H9 (cell line): ENCODE measurements around the gene OR11H6. TPM values are rescaled to one million over a fixed set of nuclear protein-coding genes. Genes with fewer than 3 reads are reported as not detected.

Source experiments
- DNase-seq: peaks from one replicate; pipeline ENCODE4 v3.0.0-alpha.2; 2017
- H2AFZ ChIP-seq: one replicate; pipeline ENCODE4 v1.6.1; 2013; ENCODE audit warnings: mild to moderate bottlenecking, low read length, control low read depth, moderate library complexity
- H2AK5ac ChIP-seq: 2 replicates; pipeline ENCODE4 v1.6.1; 2013; ENCODE audit warnings: low read length, control low read depth, mixed read lengths; ENCODE audit not compliant: insufficient read length
- H2BK120ac ChIP-seq: one replicate; pipeline ENCODE4 v1.6.1; 2013; ENCODE audit warnings: low read depth, mild to moderate bottlenecking, low read length, control low read depth, inconsistent platforms; ENCODE audit not compliant: poor library complexity, severe bottlenecking
- H2BK12ac ChIP-seq: 2 replicates; pipeline ENCODE4 v1.6.1; 2013; ENCODE audit warnings: low read length, control low read depth, mixed read lengths, low read depth; ENCODE audit not compliant: insufficient read length
- H2BK15ac ChIP-seq: 2 replicates; pipeline ENCODE4 v1.6.1; 2013; ENCODE audit warnings: low read depth, low read length, control low read depth
- H2BK20ac ChIP-seq: one replicate; pipeline ENCODE4 v1.6.1; 2013; ENCODE audit warnings: low read depth, mild to moderate bottlenecking, low read length, control low read depth, inconsistent platforms; ENCODE audit not compliant: poor library complexity, severe bottlenecking
- H2BK5ac ChIP-seq: 2 replicates; pipeline ENCODE4 v1.6.1; 2013; ENCODE audit warnings: low read length, control low read depth, mixed read lengths; ENCODE audit not compliant: insufficient read length
- H3K14ac ChIP-seq: 2 replicates; pipeline ENCODE4 v1.6.1; 2013; ENCODE audit warnings: low read length, control low read depth; ENCODE audit not compliant: insufficient read depth
- H3K18ac ChIP-seq: 2 replicates; pipeline ENCODE4 v1.6.1; 2013; ENCODE audit warnings: low read depth, mild to moderate bottlenecking, mixed read lengths, low read length, control low read depth; ENCODE audit not compliant: insufficient read length
- H3K23ac ChIP-seq: 2 replicates; pipeline ENCODE4 v1.6.1; 2013; ENCODE audit warnings: low read length, control low read depth, mixed read lengths, low read depth; ENCODE audit not compliant: insufficient read length
- H3K23me2 ChIP-seq: 2 replicates; pipeline ENCODE4 v1.6.1; 2013; ENCODE audit warnings: low read depth, mild to moderate bottlenecking, mixed read lengths, low read length, control low read depth; ENCODE audit not compliant: insufficient read length, poor library complexity, severe bottlenecking
- H3K27ac ChIP-seq: 2 replicates; pipeline ENCODE4 v1.5.1; 2013; ENCODE audit warnings: low read length, control low read depth, mixed read lengths, low read depth; ENCODE audit not compliant: insufficient read length
- H3K27me3 ChIP-seq: 2 replicates; pipeline ENCODE4 v1.6.1; 2013; ENCODE audit warnings: low read length, control low read depth, inconsistent platforms; ENCODE audit not compliant: insufficient read depth
- H3K4ac ChIP-seq: 2 replicates; pipeline ENCODE4 v1.6.1; 2013; ENCODE audit warnings: low read depth, mild to moderate bottlenecking, control low read depth, inconsistent platforms, low read length, moderate library complexity
- H3K4me1 ChIP-seq: 2 replicates; pipeline ENCODE4 v1.6.1; 2013; ENCODE audit warnings: low read length, control low read depth, inconsistent platforms; ENCODE audit not compliant: insufficient read depth
- H3K4me2 ChIP-seq: 2 replicates; pipeline ENCODE4 v1.6.1; 2013; ENCODE audit warnings: low read length, control low read depth, mixed read lengths; ENCODE audit not compliant: insufficient read length, insufficient read depth
- H3K56ac ChIP-seq: 2 replicates; pipeline ENCODE4 v1.6.1; 2013; ENCODE audit warnings: low read depth, mild to moderate bottlenecking, mixed read lengths, low read length, control low read depth; ENCODE audit not compliant: insufficient read length
- H3K79me1 ChIP-seq: 2 replicates; pipeline ENCODE4 v1.6.1; 2013; ENCODE audit warnings: low read depth, mild to moderate bottlenecking, moderate library complexity, low read length, control low read depth, inconsistent platforms; ENCODE audit not compliant: insufficient read depth, poor library complexity, severe bottlenecking
- H3K79me2 ChIP-seq: 2 replicates; pipeline ENCODE4 v1.6.1; 2013; ENCODE audit warnings: low read length, control low read depth, inconsistent platforms; ENCODE audit not compliant: insufficient read depth
- H3K9ac ChIP-seq: 2 replicates; pipeline ENCODE4 v1.6.1; 2013; ENCODE audit warnings: low read length, control low read depth, mixed read lengths; ENCODE audit not compliant: insufficient read length; ENCODE audit errors: extremely low read depth
- H3K9me3 ChIP-seq: one replicate; pipeline ENCODE4 v1.6.1; 2013; ENCODE audit warnings: low read depth, low read length, inconsistent platforms; ENCODE audit not compliant: control insufficient read depth
- H3T11ph ChIP-seq: one replicate; pipeline ENCODE4 v1.6.1; 2013; ENCODE audit warnings: mild to moderate bottlenecking, low read length, control low read depth, inconsistent platforms
- H4K20me1 ChIP-seq: one replicate; pipeline ENCODE4 v1.6.1; 2013; ENCODE audit not compliant: control insufficient read depth, insufficient read length, insufficient read depth
- H4K5ac ChIP-seq: 2 replicates; pipeline ENCODE4 v1.6.1; 2013; ENCODE audit warnings: low read depth, mild to moderate bottlenecking, mixed read lengths, low read length, control low read depth; ENCODE audit not compliant: insufficient read length
- H4K8ac ChIP-seq: replicated peaks from 2 replicates; pipeline ENCODE4 v1.6.1; 2013; ENCODE audit warnings: low read length, control low read depth, mixed read lengths, low read depth; ENCODE audit not compliant: insufficient read length
- H4K91ac ChIP-seq: 2 replicates; pipeline ENCODE4 v1.6.1; 2013; ENCODE audit warnings: low read depth, mild to moderate bottlenecking, moderate library complexity, mixed read lengths, low read length, control low read depth; ENCODE audit not compliant: insufficient read length
- H3K27ac Mint-ChIP-seq, 3 experiments: 2 replicates in 2 of 3; 3 replicates in 1 of 3; pipeline ENCODE4 v1.8.0; 2020 to 2021; ENCODE audit warnings: mixed read lengths in 3 of 3, mild to moderate bottlenecking in 1 of 3, moderate library complexity in 1 of 3
- H3K27me3 Mint-ChIP-seq: 2 replicates; pipeline ENCODE4 v1.8.0; 2021; ENCODE audit warnings: low read depth, mild to moderate bottlenecking, moderate library complexity, mixed read lengths
- H3K36me3 Mint-ChIP-seq, 3 experiments: 2 replicates in 2 of 3; 3 replicates in 1 of 3; pipeline ENCODE4 v1.8.0; 2020 to 2021; ENCODE audit warnings: low read depth in 3 of 3, mixed read lengths in 3 of 3; ENCODE audit not compliant: insufficient read depth in 1 of 3
- H3K4me1 Mint-ChIP-seq, 2 experiments: 2 replicates each; pipeline ENCODE4 v1.8.0; 2020; ENCODE audit warnings: mixed read lengths in 2 of 2
- H3K4me3 Mint-ChIP-seq, 2 experiments: 2 replicates in 1 of 2; 3 replicates in 1 of 2; pipeline ENCODE4 v1.8.0; 2020 to 2021; ENCODE audit warnings: mild to moderate bottlenecking in 2 of 2, mixed read lengths in 2 of 2, moderate library complexity in 1 of 2
- H3K9me3 Mint-ChIP-seq, 2 experiments: 2 replicates in 1 of 2; 3 replicates in 1 of 2; pipeline ENCODE4 v1.8.0; 2020; ENCODE audit warnings: mild to moderate bottlenecking in 2 of 2, mixed read lengths in 2 of 2, moderate library complexity in 1 of 2
- CTCF ChIP-seq: fragments of 200-600 bp; sonication (generic); conservative IDR thresholded peaks from 3 replicates; pipeline ENCODE4 v1.8.0; 2021; ENCODE audit warnings: antibody characterized with exemption, mild to moderate bottlenecking
- WGBS: extraction: QIAGEN DNeasy Blood & Tissue Kit; methylation state at CpG from one replicate; pipeline ENCODE4 v1.1.7; 2013; ENCODE audit warnings: missing lambda C conversion rate, low lambda C conversion rate, mixed read lengths; ENCODE audit not compliant: insufficient read length; ENCODE audit errors: extremely low coverage; 5-methylcytosine and 5-hydroxymethylcytosine counted together
- total RNA-seq: library from RNA; stranded (reverse); gene quantifications from 2 replicates; pipeline ENCODE4 v1.2.1, GENCODE V29; 2021

Gene OR11H6
- total RNA-seq, 1 experiment from 2014 or later, result not detected

GRCh38 chr14:20198991-20199390, 24.5 kb upstream of the OR11H6 start:
- no peak overlapping the region for H3K27ac ChIP-seq
- H2BK12ac ChIP-seq, result no peak overlapping the region
- Mint-ChIP-seq H3K4me3 (no peak overlapping the region), H3K27ac (no peak overlapping the region), H3K9me3 (peaks cover 85 to 87% of the 10 kb centered on the region in 2 experiments), H3K36me3 (peaks cover 3 to 31% (median 13%) of the 10 kb centered on the region in 3 experiments; a peak in 4 of 7 replicates), H3K4me1 (no peaks in the 10 kb centered on the region), H3K27me3 (no peaks in the 10 kb centered on the region)
- no peak overlapping the region for H4K5ac ChIP-seq
- no peak overlapping the region for H3K4ac ChIP-seq
- no CpG with 5 or more reads among the region's 5 CpGs for WGBS
- no peak overlapping the region for H3T11ph ChIP-seq
- H3K79me1 ChIP-seq, result no peaks in the 10 kb centered on the region
- H2AFZ ChIP-seq, result no peak overlapping the region
- no peak overlapping the region for H4K8ac ChIP-seq
- H3K18ac ChIP-seq, result no peak overlapping the region
- H2BK120ac ChIP-seq, result no peak overlapping the region
- H4K91ac ChIP-seq, result no peak overlapping the region
- no peak overlapping the region for H2AK5ac ChIP-seq
- no peak overlapping the region for H2BK20ac ChIP-seq
- no peaks in the 10 kb centered on the region for H3K79me2 ChIP-seq
- no peak for DNase-seq
- peaks cover 82% of the 10 kb centered on the region for H3K9me3 ChIP-seq
- H2BK5ac ChIP-seq, result no peak overlapping the region
- TF ChIP-seq CTCF, result no peak
- no peak overlapping the region for H3K4me2 ChIP-seq
- H3K27me3 ChIP-seq, result no peaks in the 10 kb centered on the region
- H2BK15ac ChIP-seq, result no peak overlapping the region
- H3K9ac ChIP-seq, result no peak overlapping the region
- no peak overlapping the region for H3K14ac ChIP-seq
- no peak overlapping the region for H3K23ac ChIP-seq
- H4K20me1 ChIP-seq, result no peaks in the 10 kb centered on the region
- no peak overlapping the region for H3K56ac ChIP-seq
- H3K4me1 ChIP-seq, result no peaks in the 10 kb centered on the region
- no peaks in the 10 kb centered on the region for H3K23me2 ChIP-seq
